MM.1S (cell line): ENCODE measurements around the gene TSPAN8.

Experiments
- CTCF ChIP-seq: fragments of 300-600 bp; sonication (generic); IDR thresholded peaks from 2 replicates; pipeline ENCODE4 v1.5.1; 2016; ENCODE audit warnings: antibody characterized with exemption, low read length, mixed read lengths
- EZH2 ChIP-seq: fragments of 300-600 bp; sonication (generic); optimal IDR thresholded peaks from 2 replicates; pipeline ENCODE3; 2017; ENCODE audit warnings: low read depth, mild to moderate bottlenecking, antibody characterized with exemption, low read length, mixed read lengths
- EZH2phosphoT487 ChIP-seq: fragments of 300-600 bp; sonication (generic); IDR thresholded peaks from 2 replicates; pipeline ENCODE4 v1.6.1; 2018; ENCODE audit warnings: antibody characterized with exemption, low read length

DNA sequence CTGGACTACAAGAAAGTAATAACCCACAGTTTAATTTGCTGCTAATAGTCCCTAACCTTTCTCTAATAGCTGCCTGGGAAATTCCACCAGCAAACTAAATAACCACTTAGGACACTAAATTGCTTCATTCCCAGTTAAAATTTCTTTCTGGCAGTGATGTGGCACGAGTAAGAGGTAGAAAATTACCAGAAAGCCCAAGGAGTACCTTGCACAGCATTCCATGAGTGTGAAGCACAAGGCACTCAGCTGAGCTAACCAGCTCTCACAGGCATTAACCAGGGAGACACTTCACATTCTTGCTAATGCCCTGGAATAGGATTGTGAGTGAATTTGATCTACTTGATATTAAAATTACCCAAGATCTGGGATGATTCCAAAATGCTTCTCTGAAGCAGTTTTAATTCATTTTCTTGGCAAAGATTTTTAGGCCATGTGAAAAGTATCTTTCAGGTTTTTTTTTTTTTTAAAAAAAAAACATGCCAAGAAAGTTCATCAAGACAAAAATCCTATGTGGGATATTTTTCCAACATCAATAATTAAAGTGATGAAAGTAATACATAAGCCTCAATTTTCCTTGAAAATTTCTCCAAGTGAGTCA lies 29.5 kb downstream of the TSPAN8 start:
- TF ChIP-seq CTCF (no peak), EZH2 (no peak), EZH2phosphoT487 (no peak)
